Mesodermal cell (in vitro differentiated cells): Measurements from ENCODE around the gene IGSF23.
"Not testable (repeated sequence)": the region's sequence is repeated elsewhere in the genome, so short reads cannot be mapped to it uniquely, and the experiment has no call there.

Experiments used
- H3K27ac ChIP-seq: 2 replicates; pipeline ENCODE4 v1.7.0; 2013; ENCODE audit warnings: mild to moderate bottlenecking, low read depth, low read length, moderate library complexity; ENCODE audit not compliant: severe bottlenecking
- H3K36me3 ChIP-seq: 2 replicates; pipeline ENCODE4 v1.7.1; 2013; ENCODE audit warnings: mild to moderate bottlenecking, low read length, moderate library complexity; ENCODE audit not compliant: control insufficient read depth, insufficient read depth
- H3K4me1 ChIP-seq: one replicate; pipeline ENCODE4 v1.7.1; 2013; ENCODE audit warnings: mild to moderate bottlenecking, low read length; ENCODE audit not compliant: insufficient read depth, control insufficient read depth, poor library complexity, severe bottlenecking
- H3K4me3 ChIP-seq: 2 replicates; pipeline ENCODE4 v1.7.0; 2013; ENCODE audit warnings: low read length, control low read depth, mild to moderate bottlenecking; ENCODE audit not compliant: insufficient read depth, poor library complexity, severe bottlenecking; ENCODE audit errors: extremely low read depth
- H3K9me3 ChIP-seq: 2 replicates; pipeline ENCODE4 v1.7.1; 2013; ENCODE audit warnings: mild to moderate bottlenecking, low read length, moderate library complexity; ENCODE audit not compliant: control insufficient read depth
- WGBS, 2 experiments: methylation state at CpG; one replicate each; pipeline ENCODE4 v1.1.5; 2013; ENCODE audit warnings: missing lambda C conversion rate in 2 of 2; ENCODE audit not compliant: insufficient coverage in 2 of 2; 5-methylcytosine and 5-hydroxymethylcytosine counted together

The IGSF23 gene

DNA sequence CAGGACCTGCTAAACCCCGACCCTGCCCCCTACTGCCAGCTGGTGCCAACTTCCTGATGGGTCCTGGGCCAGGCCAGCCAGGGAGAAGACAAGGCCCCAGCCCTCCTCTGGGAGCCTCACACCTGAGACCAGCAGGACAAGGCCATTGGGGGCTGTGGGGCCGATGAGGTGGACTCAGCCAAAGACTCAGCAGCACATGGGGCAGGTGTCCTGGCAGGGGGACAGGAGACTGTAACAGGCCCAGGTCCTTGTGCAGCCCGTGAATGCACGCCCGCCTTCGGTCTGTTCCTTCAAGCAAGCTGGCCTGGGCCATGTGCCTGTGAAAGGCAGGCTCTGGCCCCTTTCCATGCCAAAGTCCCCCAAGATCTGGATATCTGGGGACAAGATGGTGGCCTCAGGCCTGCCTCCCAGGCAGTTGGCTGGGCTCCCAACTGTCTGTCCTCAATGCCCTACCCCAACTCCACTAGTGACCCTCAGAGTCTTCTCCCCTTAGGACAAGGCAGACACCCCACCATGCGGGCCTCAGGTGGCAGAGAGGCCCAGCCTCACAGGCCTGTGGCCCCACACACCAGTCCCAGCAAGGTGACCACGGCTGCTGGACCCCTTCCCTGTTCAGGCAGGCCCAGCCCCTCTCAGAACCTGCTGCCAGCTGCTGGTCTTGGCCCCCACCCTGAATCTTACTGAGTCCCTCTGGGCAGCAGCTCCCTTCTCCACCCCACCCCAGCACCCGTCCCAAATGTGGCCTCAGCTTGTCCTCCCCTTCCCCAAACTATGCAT, 70.3 kb downstream of the IGSF23 start:
- H3K4me1 ChIP-seq = peaks cover 8% of the 10 kb centered on the region
- 87 to 96% methylated on average over 8 of the region's 9 CpGs for WGBS, 2 experiments
- H3K27ac ChIP-seq = no peak overlapping the region
- no peak overlapping the region for H3K4me3 ChIP-seq
- H3K9me3 ChIP-seq = no peaks in the 10 kb centered on the region
- no peaks in the 10 kb centered on the region for H3K36me3 ChIP-seq

DNA sequence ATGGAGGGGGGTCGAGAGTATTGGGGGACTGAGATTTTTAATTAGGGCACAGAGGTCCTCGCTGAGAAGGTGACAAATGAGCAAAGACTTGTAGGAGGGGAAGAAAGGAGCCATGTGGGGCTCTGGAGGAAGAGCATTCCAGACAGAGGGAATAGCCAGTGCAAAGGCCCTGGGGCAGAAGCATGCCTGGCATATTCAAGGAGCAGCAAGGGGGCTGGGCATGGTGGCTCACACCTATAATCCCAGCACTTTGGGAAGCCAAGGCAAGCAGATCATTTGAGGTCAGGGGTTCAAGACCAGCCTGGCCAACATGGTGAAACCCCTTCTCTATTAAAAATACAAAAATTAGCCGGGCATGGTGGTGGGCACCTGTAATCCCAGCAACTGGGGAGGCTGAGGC, 71.0 kb downstream of the IGSF23 start:
- H3K36me3 ChIP-seq, H3K9me3 ChIP-seq: not testable (repeated sequence)

GRCh38 chr19:44684892-44685863, 71.8 kb downstream of the IGSF23 start:
- 63 to 70% methylated on average over 19 to 21 of the region's 25 CpGs for WGBS, 2 experiments
- Histone ChIP-seq H3K9me3 (no peaks in the 10 kb centered on the region), H3K4me3 (no peak overlapping the region), H3K4me1 (peaks cover 8% of the 10 kb centered on the region), H3K27ac (peak overlapping the region; percentile 95), H3K36me3 (no peaks in the 10 kb centered on the region)

More for the DNA sequence above, 71.0 kb downstream of the IGSF23 start:
- H3K4me1 ChIP-seq, H3K4me3 ChIP-seq: not testable (repeated sequence)
- peak overlapping the region; percentile 95 for H3K27ac ChIP-seq
- WGBS, 2 experiments = 91 to 92% methylated on average over 2 to 3 of the region's 3 CpGs

DNA sequence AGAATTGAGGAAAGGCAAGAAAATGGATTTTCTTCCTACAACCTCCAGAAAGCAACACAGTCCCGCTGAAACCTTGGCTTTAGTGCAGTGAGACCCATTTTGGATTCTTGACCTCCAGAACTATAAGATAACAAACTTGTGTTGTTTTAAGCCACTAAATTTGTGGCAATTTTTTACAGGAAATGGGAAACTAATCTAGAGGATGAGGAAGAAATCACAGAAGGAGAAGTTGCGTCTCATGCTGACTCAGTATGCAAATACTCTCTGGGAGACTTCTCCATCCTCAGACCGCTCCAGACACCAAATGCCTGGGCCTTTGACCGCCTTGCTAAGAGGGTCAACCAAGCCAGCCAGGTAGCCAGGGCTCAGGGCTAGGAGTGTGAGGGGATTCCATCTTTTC, 72.5 kb downstream of the IGSF23 start:
- 80 to 100% methylated on average over 1 to 2 of the region's 4 CpGs for WGBS, 2 experiments
- Histone ChIP-seq H3K27ac (peak overlapping the region; percentile 95), H3K9me3 (no peaks in the 10 kb centered on the region), H3K4me3 (no peak overlapping the region), H3K4me1 (peaks cover 8% of the 10 kb centered on the region), H3K36me3 (no peaks in the 10 kb centered on the region)
